Pancreas (tissue), 10 donors: ENCODE measurements around the gene NOL8. TPM values are rescaled to one million over a fixed set of nuclear protein-coding genes. Genes with fewer than 3 reads are reported as not detected.

Experiments used
- ATAC-seq, 4 donors: fragments of 200-7000 bp; cut with Tn5 transposase; one replicate each; pipeline versions ENCODE4 v1.8.0 to v1.9.1; 2020; ENCODE audit warnings: mild to moderate bottlenecking in 4 of 4, moderate library complexity in 4 of 4
- DNase-seq, 6 donors: peaks; one replicate each; pipeline ENCODE4 v3.0.0-alpha.2; 2020
- FAIRE-seq: peaks from 2 replicates; lab custom pipeline; 2012; peaks lifted over from hg19 to GRCh38; lab: Jason Lieb, UNC
- H3K27ac ChIP-seq, 4 donors: fragments of 200-600 bp; sonication (generic); 1 replicate in 3 of 4; 2 replicates in 1 of 4; pipeline versions ENCODE4 v1.5.0 to v1.8.0; 2020
- H3K27me3 ChIP-seq, 4 donors: fragments of 200-600 bp; one replicate each; pipeline ENCODE4 v1.8.0; 2021
- H3K36me3 ChIP-seq, 3 donors: fragments of 200-600 bp; sonication (generic) in 1 of 3; one replicate each; pipeline versions ENCODE4 v1.5.0 to v1.8.0; 2020 to 2021
- H3K4me1 ChIP-seq, 3 donors: fragments of 200-600 bp; one replicate each; pipeline ENCODE4 v1.8.0; 2021
- H3K4me3 ChIP-seq, 4 donors: fragments of 200-600 bp; sonication (generic) in 2 of 4; one replicate each; pipeline versions ENCODE4 v1.5.0 to v1.8.0; 2020 to 2021
- H3K9me3 ChIP-seq, 4 donors: fragments of 200-600 bp; one replicate each; pipeline ENCODE4 v1.8.0; 2021
- WGBS, 2 donors: extraction: QIAGEN DNeasy Blood & Tissue Kit; methylation state at CpG; one replicate each; pipeline ENCODE4 v1.1.7; 2013; 5-methylcytosine and 5-hydroxymethylcytosine counted together
- intact Hi-C, 3 donors: fragments of 100-400 bp; cut with DNase I; formaldehyde crosslinking; loops; one replicate each; pipeline versions ENCODE4 v1.11.1 to v1.14.2; 2022
- polyA plus RNA-seq, 2 donors: library from polyadenylated mRNA; stranded (reverse); fragments of 200-250 nt; gene quantifications; one replicate each; pipeline ENCODE4 v1.2.3, GENCODE V29; 2013
- total RNA-seq, 6 donors: library from RNA; stranded (reverse); fragmentation: NEBNext Ultra II Directional in 4 of 6; extraction: Animal tissue kit (Norgen Biotek cat#: 25700) in 4 of 6; gene quantifications; one replicate each; pipeline versions ENCODE4 v1.2.1 to v1.2.4, GENCODE V29; 2021 to 2023
- TF ChIP-seq, protein P1 (sequence below), 4 donors: fragments of 200-600 bp; sonication (generic) in 3 of 4; IDR thresholded peaks; one replicate each; pipeline versions ENCODE4 v1.5.0 to v1.8.0; 2021; ENCODE audit warnings: antibody characterized with exemption in 4 of 4
- donor health status: healthy with polysubstance abuse.
- donor health status: DM: no; HTN: no; CAD: no; lungs with moderate emphysema.
- donor health status: DM: no; HTN: no; CAD: no.
- donor health status: control.
- donor health status: control.
- donor health status: Bipolar disorder and iron deficiency.
- donor health status: DM: yes; HTN: yes; CAD: no.
- donor health status: DM: no; HTN: no; CAD: no.
- donor health status: DM: no; HTN: no; CAD: no.
- donor health status: DM: yes; HTN: yes; CAD: no.

The NOL8 gene
- total and polyA plus RNA-seq, 8 donors, result 9.7 to 20.6 (median 14.9) TPM

DNA sequence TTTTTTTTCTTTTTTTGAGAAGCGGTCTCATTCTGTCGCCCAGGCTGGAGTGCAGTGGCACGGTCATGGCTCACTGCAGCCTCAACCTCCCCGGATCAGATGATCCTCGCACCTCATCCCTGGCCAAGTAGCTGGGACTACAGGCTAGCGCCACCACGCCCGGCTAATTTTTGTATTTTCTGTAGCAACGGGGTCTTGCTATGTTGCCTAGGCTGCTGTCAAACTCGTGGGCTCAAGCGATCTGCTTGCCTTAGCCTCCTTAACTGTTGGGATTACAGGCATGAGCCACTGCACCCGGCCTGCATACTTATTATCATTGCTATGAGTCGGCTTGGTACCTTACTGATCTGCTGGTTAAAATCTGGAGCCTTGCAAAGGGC, 30.9 kb downstream of the NOL8 start:
- H3K4me1 ChIP-seq, result peaks cover 0 to 18% (median 9%) of the 10 kb centered on the region in 3 donors
- TF ChIP-seq, protein P1, sequence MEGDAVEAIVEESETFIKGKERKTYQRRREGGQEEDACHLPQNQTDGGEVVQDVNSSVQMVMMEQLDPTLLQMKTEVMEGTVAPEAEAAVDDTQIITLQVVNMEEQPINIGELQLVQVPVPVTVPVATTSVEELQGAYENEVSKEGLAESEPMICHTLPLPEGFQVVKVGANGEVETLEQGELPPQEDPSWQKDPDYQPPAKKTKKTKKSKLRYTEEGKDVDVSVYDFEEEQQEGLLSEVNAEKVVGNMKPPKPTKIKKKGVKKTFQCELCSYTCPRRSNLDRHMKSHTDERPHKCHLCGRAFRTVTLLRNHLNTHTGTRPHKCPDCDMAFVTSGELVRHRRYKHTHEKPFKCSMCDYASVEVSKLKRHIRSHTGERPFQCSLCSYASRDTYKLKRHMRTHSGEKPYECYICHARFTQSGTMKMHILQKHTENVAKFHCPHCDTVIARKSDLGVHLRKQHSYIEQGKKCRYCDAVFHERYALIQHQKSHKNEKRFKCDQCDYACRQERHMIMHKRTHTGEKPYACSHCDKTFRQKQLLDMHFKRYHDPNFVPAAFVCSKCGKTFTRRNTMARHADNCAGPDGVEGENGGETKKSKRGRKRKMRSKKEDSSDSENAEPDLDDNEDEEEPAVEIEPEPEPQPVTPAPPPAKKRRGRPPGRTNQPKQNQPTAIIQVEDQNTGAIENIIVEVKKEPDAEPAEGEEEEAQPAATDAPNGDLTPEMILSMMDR (IDR thresholded peaks at IDR 0.05), result no peak
- H3K27ac ChIP-seq, result peak overlapping the region; percentile 19 to 77 (median 51)
- peak in 3 of 4 donors; percentile 22 to 36 (median 26) for ATAC-seq
- peak in 2 of 6 donors; percentile 17 to 22 for DNase-seq
- FAIRE-seq, result no peak
- intact Hi-C loops, result no loop called here
- peaks cover 0 to 25% (median 12%) of the 10 kb centered on the region in 3 donors for H3K36me3 ChIP-seq
- H3K27me3 ChIP-seq, result no peaks in the 10 kb centered on the region
- no peaks in the 10 kb centered on the region for H3K9me3 ChIP-seq
- H3K4me3 ChIP-seq, result peak overlapping the region; percentile 59 to 78 (median 71)
- 9 to 17% methylated on average over 13 of the region's 13 CpGs for WGBS, 2 donors

GRCh38 chr9:92293452-92294296, 31.5 kb downstream of the NOL8 start, which contains the start of gene IARS1:
TSS of gene IARS1 (minus strand) at chr9:92293697. CDS start at chr9:92289419, 4,278 bp downstream.
- peak within 1 kb of the TSS; percentile 59 to 78 (median 71) for H3K4me3 ChIP-seq
- TF ChIP-seq, protein P1 (IDR thresholded peaks at IDR 0.05), result no peak
- DNase-seq (peak; percentile 95 to 100 (median 97)), ATAC-seq (peak; percentile 99 to 100 (median 100)), FAIRE-seq (no peak)
- no peaks in the 10 kb centered on the region for H3K27me3 ChIP-seq
- 0% methylated on average over 63 of the region's 63 CpGs for WGBS, 2 donors
- no peaks in the 10 kb centered on the region for H3K9me3 ChIP-seq
- H3K27ac ChIP-seq, result peak within 1 kb of the TSS; percentile 19 to 77 (median 51)
- H3K36me3 ChIP-seq, result peaks cover 0 to 19% (median 5%) of the 10 kb centered on the region in 3 donors
- peaks cover 0 to 18% (median 9%) of the 10 kb centered on the region in 3 donors for H3K4me1 ChIP-seq
- intact Hi-C loops, result no loop called here

DNA sequence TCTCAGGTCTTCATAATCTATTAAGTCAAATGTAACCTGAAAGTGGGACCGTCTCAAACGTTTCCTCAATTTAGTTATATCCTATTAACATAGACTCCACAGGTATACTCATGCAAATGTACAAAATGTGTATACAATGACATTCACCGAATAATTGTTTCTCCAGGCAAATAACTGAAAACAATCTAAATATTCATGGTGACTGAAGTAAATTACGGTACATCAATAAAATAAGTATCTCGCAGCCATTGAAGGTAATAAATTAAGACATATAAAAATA, 32.1 kb downstream of the NOL8 start:
- 1 to 3% methylated on average over 5 of the region's 5 CpGs for WGBS, 2 donors
- peak overlapping the region; percentile 59 to 78 (median 71) for H3K4me3 ChIP-seq
- TF ChIP-seq, protein P1 (IDR thresholded peaks at IDR 0.05), result no peak
- no peaks in the 10 kb centered on the region for H3K27me3 ChIP-seq
- no peaks in the 10 kb centered on the region for H3K9me3 ChIP-seq
- H3K4me1 ChIP-seq, result peaks cover 0 to 18% (median 9%) of the 10 kb centered on the region in 3 donors
- no peak for ATAC-seq
- no peak for DNase-seq
- peak overlapping the region in 2 of 4 donors; percentile 25 to 46 for H3K27ac ChIP-seq
- H3K36me3 ChIP-seq, result peaks cover 0 to 12% (median 0%) of the 10 kb centered on the region in 3 donors
- FAIRE-seq, result no peak
- intact Hi-C loops, result no loop called here

GRCh38 chr9:92292338-92293074, 32.6 kb downstream of the NOL8 start:
- peaks cover 0 to 18% (median 9%) of the 10 kb centered on the region in 3 donors for H3K4me1 ChIP-seq
- H3K4me3 ChIP-seq, result peak overlapping the region in 3 of 4 donors; percentile 69 to 78 (median 73)
- FAIRE-seq, result no peak
- H3K27ac ChIP-seq, result no peak overlapping the region
- 46 to 47% methylated on average over 8 of the region's 8 CpGs for WGBS, 2 donors
- no peak for ATAC-seq
- H3K9me3 ChIP-seq, result no peaks in the 10 kb centered on the region
- H3K36me3 ChIP-seq, result peaks cover 0 to 7% (median 0%) of the 10 kb centered on the region in 3 donors
- TF ChIP-seq, protein P1 (IDR thresholded peaks at IDR 0.05), result no peak
- no peak for DNase-seq
- no peaks in the 10 kb centered on the region for H3K27me3 ChIP-seq
- intact Hi-C loops, result no loop called here
